H1 (cell line): Measurements from ENCODE around the gene PTPRR. TPM values are rescaled to one million over a fixed set of nuclear protein-coding genes. Genes with fewer than 3 reads are reported as not detected.

Experiments
- ASH2L ChIP-seq: fragments of 200-600, 300-600 bp; sonication (generic); IDR thresholded peaks from one replicate; pipeline ENCODE4 v1.7.1; 2017; ENCODE audit warnings: low read length
- FOSL1 ChIP-seq: IDR thresholded peaks from 2 replicates; pipeline ENCODE4 v1.6.1; 2011; ENCODE audit warnings: mild to moderate bottlenecking, low read depth, low read length, moderate library complexity; ENCODE audit not compliant: insufficient read depth
- PHF8 ChIP-seq: fragments of 200-600 bp; sonication (generic); conservative IDR thresholded peaks from 2 replicates; pipeline ENCODE4 v1.7.1; 2012; ENCODE audit warnings: low read depth, mild to moderate bottlenecking, inconsistent platforms, low read length, moderate library complexity
- POLR2A ChIP-seq, 2 experiments: IDR thresholded peaks; 1 replicate in 1 of 2; 2 replicates in 1 of 2; pipeline ENCODE4 v1.6.1; 2011; ENCODE audit warnings: low read depth in 2 of 2, low read length in 2 of 2, mild to moderate bottlenecking in 2 of 2; ENCODE audit errors: control extremely low read depth in 1 of 2
- SUZ12 ChIP-seq: fragments of 200-600 bp; sonication (generic); IDR thresholded peaks from 2 replicates; pipeline ENCODE4 v1.6.1; 2012; ENCODE audit warnings: mild to moderate bottlenecking, inconsistent platforms, low read length, moderate library complexity, mixed read lengths
- TEAD4 ChIP-seq: IDR thresholded peaks from 2 replicates; pipeline ENCODE4 v1.6.1; 2012; ENCODE audit warnings: low read depth, low read length, inconsistent platforms, mixed read lengths
- polyA plus RNA-seq, 7 experiments: library from polyadenylated mRNA; depleted of rRNA in 3 of 7; stranded (reverse) in 5 of 7; unstranded in 2 of 7; fragments of >200 nt in 5 of 7; fragments of 200-250 nt in 2 of 7; gene quantifications; 1 replicate in 5 of 7; 2 replicates in 1 of 7; 4 replicates in 1 of 7; pipeline versions ENCODE4 v1.2.1 to v1.2.3, GENCODE V29; 2011 to 2013; ENCODE audit warnings: missing spikeins in 2 of 7, mixed read lengths in 2 of 7
- total RNA-seq: library from RNA; stranded (reverse); fragmentation: NEBNext Ultra II Directional; extraction: Animal tissue kit (Norgen Biotek cat#: 25700); gene quantifications from 2 replicates; pipeline ENCODE4 v1.2.1, GENCODE V29; 2021
- TF ChIP-seq, protein P1 (sequence below): fragments of 300-600 bp; sonication (generic); IDR thresholded peaks from 2 replicates; pipeline ENCODE4 v1.7.1; 2012; ENCODE audit warnings: low read length, moderate library complexity, mild to moderate bottlenecking, inconsistent platforms; ENCODE audit not compliant: insufficient replicate concordance
- TF ChIP-seq, protein P2 (sequence below): IDR thresholded peaks from 2 replicates; pipeline ENCODE4 v1.6.1; 2011; ENCODE audit warnings: low read depth, mild to moderate bottlenecking, low read length; ENCODE audit not compliant: insufficient read depth

PTPRR gene
- total and polyA plus RNA-seq, 2 of the 8 experiments (the other 6 are each of a cell fraction or from before 2014, with no cell fraction given): 0.07 to 0.35 TPM

DNA sequence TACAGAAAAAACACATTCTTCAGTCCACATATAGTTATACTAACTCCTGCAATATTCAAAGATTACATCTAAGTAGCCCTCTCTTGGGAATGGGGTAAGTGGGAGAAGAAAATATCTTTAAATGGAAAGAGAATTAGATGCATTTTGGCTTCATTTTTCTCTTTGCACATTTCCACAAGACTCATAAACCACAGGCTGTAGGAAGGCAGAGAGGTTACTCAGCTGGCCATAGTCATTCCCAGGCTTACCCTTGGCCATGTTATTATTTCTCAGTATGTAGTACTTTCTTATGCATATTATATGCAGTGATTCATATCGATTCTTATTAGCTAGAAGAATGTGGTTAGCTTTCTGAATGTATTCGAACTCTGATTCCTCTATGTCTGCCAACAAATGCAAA lies 92.2 kb downstream of the PTPRR start (continued):
- TF ChIP-seq, protein P1, sequence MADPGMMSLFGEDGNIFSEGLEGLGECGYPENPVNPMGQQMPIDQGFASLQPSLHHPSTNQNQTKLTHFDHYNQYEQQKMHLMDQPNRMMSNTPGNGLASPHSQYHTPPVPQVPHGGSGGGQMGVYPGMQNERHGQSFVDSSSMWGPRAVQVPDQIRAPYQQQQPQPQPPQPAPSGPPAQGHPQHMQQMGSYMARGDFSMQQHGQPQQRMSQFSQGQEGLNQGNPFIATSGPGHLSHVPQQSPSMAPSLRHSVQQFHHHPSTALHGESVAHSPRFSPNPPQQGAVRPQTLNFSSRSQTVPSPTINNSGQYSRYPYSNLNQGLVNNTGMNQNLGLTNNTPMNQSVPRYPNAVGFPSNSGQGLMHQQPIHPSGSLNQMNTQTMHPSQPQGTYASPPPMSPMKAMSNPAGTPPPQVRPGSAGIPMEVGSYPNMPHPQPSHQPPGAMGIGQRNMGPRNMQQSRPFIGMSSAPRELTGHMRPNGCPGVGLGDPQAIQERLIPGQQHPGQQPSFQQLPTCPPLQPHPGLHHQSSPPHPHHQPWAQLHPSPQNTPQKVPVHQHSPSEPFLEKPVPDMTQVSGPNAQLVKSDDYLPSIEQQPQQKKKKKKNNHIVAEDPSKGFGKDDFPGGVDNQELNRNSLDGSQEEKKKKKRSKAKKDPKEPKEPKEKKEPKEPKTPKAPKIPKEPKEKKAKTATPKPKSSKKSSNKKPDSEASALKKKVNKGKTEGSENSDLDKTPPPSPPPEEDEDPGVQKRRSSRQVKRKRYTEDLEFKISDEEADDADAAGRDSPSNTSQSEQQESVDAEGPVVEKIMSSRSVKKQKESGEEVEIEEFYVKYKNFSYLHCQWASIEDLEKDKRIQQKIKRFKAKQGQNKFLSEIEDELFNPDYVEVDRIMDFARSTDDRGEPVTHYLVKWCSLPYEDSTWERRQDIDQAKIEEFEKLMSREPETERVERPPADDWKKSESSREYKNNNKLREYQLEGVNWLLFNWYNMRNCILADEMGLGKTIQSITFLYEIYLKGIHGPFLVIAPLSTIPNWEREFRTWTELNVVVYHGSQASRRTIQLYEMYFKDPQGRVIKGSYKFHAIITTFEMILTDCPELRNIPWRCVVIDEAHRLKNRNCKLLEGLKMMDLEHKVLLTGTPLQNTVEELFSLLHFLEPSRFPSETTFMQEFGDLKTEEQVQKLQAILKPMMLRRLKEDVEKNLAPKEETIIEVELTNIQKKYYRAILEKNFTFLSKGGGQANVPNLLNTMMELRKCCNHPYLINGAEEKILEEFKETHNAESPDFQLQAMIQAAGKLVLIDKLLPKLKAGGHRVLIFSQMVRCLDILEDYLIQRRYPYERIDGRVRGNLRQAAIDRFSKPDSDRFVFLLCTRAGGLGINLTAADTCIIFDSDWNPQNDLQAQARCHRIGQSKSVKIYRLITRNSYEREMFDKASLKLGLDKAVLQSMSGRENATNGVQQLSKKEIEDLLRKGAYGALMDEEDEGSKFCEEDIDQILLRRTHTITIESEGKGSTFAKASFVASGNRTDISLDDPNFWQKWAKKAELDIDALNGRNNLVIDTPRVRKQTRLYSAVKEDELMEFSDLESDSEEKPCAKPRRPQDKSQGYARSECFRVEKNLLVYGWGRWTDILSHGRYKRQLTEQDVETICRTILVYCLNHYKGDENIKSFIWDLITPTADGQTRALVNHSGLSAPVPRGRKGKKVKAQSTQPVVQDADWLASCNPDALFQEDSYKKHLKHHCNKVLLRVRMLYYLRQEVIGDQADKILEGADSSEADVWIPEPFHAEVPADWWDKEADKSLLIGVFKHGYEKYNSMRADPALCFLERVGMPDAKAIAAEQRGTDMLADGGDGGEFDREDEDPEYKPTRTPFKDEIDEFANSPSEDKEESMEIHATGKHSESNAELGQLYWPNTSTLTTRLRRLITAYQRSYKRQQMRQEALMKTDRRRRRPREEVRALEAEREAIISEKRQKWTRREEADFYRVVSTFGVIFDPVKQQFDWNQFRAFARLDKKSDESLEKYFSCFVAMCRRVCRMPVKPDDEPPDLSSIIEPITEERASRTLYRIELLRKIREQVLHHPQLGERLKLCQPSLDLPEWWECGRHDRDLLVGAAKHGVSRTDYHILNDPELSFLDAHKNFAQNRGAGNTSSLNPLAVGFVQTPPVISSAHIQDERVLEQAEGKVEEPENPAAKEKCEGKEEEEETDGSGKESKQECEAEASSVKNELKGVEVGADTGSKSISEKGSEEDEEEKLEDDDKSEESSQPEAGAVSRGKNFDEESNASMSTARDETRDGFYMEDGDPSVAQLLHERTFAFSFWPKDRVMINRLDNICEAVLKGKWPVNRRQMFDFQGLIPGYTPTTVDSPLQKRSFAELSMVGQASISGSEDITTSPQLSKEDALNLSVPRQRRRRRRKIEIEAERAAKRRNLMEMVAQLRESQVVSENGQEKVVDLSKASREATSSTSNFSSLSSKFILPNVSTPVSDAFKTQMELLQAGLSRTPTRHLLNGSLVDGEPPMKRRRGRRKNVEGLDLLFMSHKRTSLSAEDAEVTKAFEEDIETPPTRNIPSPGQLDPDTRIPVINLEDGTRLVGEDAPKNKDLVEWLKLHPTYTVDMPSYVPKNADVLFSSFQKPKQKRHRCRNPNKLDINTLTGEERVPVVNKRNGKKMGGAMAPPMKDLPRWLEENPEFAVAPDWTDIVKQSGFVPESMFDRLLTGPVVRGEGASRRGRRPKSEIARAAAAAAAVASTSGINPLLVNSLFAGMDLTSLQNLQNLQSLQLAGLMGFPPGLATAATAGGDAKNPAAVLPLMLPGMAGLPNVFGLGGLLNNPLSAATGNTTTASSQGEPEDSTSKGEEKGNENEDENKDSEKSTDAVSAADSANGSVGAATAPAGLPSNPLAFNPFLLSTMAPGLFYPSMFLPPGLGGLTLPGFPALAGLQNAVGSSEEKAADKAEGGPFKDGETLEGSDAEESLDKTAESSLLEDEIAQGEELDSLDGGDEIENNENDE: no peak
- TF ChIP-seq ASH2L (no peak), POLR2A (IDR thresholded peaks at IDR 0.05; ENCODE audit: control extremely low read depth in 1 of 2, low read depth in 2 of 2, low read length in 2 of 2) (no peak), TEAD4 (no peak), SUZ12 (no peak), PHF8 (no peak), FOSL1 (no peak)
- TF ChIP-seq, protein P2, sequence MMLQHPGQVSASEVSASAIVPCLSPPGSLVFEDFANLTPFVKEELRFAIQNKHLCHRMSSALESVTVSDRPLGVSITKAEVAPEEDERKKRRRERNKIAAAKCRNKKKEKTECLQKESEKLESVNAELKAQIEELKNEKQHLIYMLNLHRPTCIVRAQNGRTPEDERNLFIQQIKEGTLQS: no peak
